Psoas muscle (tissue), 8 donors: ENCODE measurements around the gene ANKRD53. TPM values are rescaled to one million over a fixed set of nuclear protein-coding genes. Genes with fewer than 3 reads are reported as not detected.

Experiments used
- ATAC-seq, 4 donors: fragments of 200-7000 bp; cut with Tn5 transposase; one replicate each; pipeline ENCODE4 v1.9.1; 2020; ENCODE audit warnings: moderate library complexity in 3 of 4, mild to moderate bottlenecking in 2 of 4
- DNase-seq, 2 donors: peaks; one replicate each; pipeline ENCODE4 v3.0.0-alpha.2; 2020
- H3K27ac ChIP-seq: fragments of 200-600 bp; one replicate; pipeline ENCODE4 v1.8.0; 2022
- H3K27me3 ChIP-seq, 3 donors: fragments of 200-600 bp in 1 of 3; one replicate each; pipeline versions ENCODE4 v1.6.1 to v1.8.0; 2013 to 2022; ENCODE audit warnings: low read length in 2 of 3, mild to moderate bottlenecking in 2 of 3, moderate library complexity in 1 of 3; ENCODE audit not compliant: insufficient read depth in 3 of 3
- H3K36me3 ChIP-seq, 2 donors: fragments of 200-600 bp in 1 of 2; one replicate each; pipeline versions ENCODE4 v1.6.1 to v1.8.0; 2013 to 2022; ENCODE audit warnings: low read depth in 1 of 2, mild to moderate bottlenecking in 1 of 2, moderate library complexity in 1 of 2; ENCODE audit not compliant: insufficient read depth in 1 of 2
- H3K4me1 ChIP-seq: fragments of 200-600 bp; one replicate; pipeline ENCODE4 v1.8.0; 2022
- H3K4me3 ChIP-seq: fragments of 200-600 bp; one replicate; pipeline ENCODE4 v1.8.0; 2022; ENCODE audit warnings: mild to moderate bottlenecking
- H3K9me3 ChIP-seq: fragments of 200-600 bp; one replicate; pipeline ENCODE4 v1.8.0; 2022
- WGBS, 3 donors: extraction: QIAGEN DNeasy Blood & Tissue Kit; methylation state at CpG; one replicate each; pipeline versions ENCODE4 v1.1.6 to v1.1.7; 2013; 5-methylcytosine and 5-hydroxymethylcytosine counted together
- intact Hi-C, 2 donors: fragments of 100-400 bp; cut with DNase I; formaldehyde crosslinking; loops; one replicate each; pipeline versions ENCODE4 v1.11.0 to v1.14.2; 2022
- polyA plus RNA-seq, 3 donors: library from polyadenylated mRNA; stranded (reverse); fragments of 200-250 nt; gene quantifications; one replicate each; pipeline ENCODE4 v1.2.3, GENCODE V29; 2013
- total RNA-seq, 4 donors: library from RNA; stranded (reverse); fragmentation: NEBNext Ultra II Directional in 2 of 4; extraction: Animal tissue kit (Norgen Biotek cat#: 25700) in 2 of 4; gene quantifications; one replicate each; pipeline versions ENCODE4 v1.2.1 to v1.2.4, GENCODE V29; 2021 to 2023
- TF ChIP-seq, protein P1 (sequence below): fragments of 200-600 bp; IDR thresholded peaks from one replicate; pipeline ENCODE4 v1.8.0; 2022; ENCODE audit warnings: antibody characterized with exemption
- donor health status: healthy with polysubstance abuse.
- donor health status: DM: no; HTN: no; CAD: no; lungs with moderate emphysema.
- donor health status: Bipolar disorder and iron deficiency.
- donor health status: healthy.
- donor health status: DM: yes; HTN: yes; CAD: no.
- donor health status: DM: no; HTN: no; CAD: no.
- donor health status: DM: no; HTN: no; CAD: no.
- donor health status: DM: yes; HTN: yes; CAD: no.

Gene ANKRD53
- total and polyA plus RNA-seq, 7 donors: 0.15 to 0.77 (median 0.40) TPM

DNA sequence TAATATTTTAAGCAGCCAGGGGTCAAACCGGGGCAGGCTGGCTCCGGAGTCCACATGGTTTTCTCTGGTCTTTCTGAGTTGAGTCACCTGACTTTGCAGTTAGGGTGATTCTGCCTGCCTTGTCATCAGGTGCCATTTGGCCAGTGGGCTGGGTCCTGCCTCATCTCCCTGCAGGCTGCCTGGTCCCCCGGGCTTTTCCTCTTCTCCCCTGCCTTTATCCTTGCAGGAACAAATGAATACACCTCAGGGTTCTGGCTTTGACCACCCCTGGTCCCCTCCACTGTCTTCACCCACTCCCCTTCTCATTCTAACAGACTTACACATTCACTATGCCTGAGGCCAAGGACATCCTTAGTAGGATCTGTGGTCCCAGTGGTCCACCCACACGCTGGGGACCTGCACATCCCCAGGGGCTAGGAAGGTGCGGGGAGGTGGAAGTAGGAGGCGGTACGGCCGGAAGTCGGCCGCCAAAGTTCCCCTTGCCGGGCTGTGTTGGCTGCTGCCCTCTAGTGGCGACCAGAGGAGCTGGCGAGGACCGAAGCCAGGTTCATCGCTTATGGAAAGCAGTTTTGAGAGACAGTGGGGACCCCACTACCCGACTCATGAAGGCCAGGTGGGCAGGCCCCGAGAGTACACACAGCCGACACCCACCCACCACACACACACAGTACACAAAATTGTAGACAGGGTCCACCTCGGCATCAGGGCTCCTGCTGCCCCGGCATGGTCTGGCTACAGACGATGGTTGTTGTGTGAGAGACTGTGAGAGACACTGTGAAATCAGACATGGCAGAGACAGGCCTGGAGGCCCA is 22.6 kb downstream of the ANKRD53 start:
- intact Hi-C loops: no loop called here
- TF ChIP-seq, protein P1, sequence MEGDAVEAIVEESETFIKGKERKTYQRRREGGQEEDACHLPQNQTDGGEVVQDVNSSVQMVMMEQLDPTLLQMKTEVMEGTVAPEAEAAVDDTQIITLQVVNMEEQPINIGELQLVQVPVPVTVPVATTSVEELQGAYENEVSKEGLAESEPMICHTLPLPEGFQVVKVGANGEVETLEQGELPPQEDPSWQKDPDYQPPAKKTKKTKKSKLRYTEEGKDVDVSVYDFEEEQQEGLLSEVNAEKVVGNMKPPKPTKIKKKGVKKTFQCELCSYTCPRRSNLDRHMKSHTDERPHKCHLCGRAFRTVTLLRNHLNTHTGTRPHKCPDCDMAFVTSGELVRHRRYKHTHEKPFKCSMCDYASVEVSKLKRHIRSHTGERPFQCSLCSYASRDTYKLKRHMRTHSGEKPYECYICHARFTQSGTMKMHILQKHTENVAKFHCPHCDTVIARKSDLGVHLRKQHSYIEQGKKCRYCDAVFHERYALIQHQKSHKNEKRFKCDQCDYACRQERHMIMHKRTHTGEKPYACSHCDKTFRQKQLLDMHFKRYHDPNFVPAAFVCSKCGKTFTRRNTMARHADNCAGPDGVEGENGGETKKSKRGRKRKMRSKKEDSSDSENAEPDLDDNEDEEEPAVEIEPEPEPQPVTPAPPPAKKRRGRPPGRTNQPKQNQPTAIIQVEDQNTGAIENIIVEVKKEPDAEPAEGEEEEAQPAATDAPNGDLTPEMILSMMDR: peak; percentile 87
- ATAC-seq (peak; percentile 71 to 96 (median 86)), DNase-seq (peak; percentile 72 to 88)
- no peaks in the 10 kb centered on the region for H3K27me3 ChIP-seq
- 23 to 27% (median 24%) methylated on average over 21 of the region's 21 CpGs for WGBS, 3 donors
- H3K9me3 ChIP-seq: no peaks in the 10 kb centered on the region
- no peaks in the 10 kb centered on the region for H3K36me3 ChIP-seq
- H3K4me3 ChIP-seq: peak overlapping the region; percentile 55
- no peak overlapping the region for H3K27ac ChIP-seq
- peaks cover 8% of the 10 kb centered on the region for H3K4me1 ChIP-seq

DNA sequence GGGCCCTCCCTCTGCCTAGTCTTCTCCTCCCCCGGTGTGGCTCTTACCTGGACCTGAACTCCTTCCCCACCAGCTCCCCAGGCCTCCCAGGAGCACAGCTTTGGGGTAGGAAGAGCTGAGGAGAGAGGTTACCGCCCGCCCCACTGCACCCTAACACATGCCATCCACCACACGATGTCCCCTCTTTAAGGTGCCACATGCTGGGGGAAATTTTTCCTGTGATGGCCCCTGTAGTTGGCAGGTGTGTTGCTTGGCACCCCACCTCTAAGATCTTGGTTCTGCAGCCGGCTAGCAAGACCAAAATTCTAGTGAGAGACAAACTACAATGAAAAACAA is 23.1 kb downstream of the ANKRD53 start:
- ATAC-seq (no peak), DNase-seq (no peak)
- no peak overlapping the region for H3K27ac ChIP-seq
- no peaks in the 10 kb centered on the region for H3K27me3 ChIP-seq
- no peak overlapping the region for H3K4me3 ChIP-seq
- no peaks in the 10 kb centered on the region for H3K36me3 ChIP-seq
- no peaks in the 10 kb centered on the region for H3K9me3 ChIP-seq
- peaks cover 8% of the 10 kb centered on the region for H3K4me1 ChIP-seq
- intact Hi-C loops: no loop called here
- TF ChIP-seq, protein P1: no peak
- 71 to 80% (median 79%) methylated on average over 5 of the region's 5 CpGs for WGBS, 3 donors

DNA sequence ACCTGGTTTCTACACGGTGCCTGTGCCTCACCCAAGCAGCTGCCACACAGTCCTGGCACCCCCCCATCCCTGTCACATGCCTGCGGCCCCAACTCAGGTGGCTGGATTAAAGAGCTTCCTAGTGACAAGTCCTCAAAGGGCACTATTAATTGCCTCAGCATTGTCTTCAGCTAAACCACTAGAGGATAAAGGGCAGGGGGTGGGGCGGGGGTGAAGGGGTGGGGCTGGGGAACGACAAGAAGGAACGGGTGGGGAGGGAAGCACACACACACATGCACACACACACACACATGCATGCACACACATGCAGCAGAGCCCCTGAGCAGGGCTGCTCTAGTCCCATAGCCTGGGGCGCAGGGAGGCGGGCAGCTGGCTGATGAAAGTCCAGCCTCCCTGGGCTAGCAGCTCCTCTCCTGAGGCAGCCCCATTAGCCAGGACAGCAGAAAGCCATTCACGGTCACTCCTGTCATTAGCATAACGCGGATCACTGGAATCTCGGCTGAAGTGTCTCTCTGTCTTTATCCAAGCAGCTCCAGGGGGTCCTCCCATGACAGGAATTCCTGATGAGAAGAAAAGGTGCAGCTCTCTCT is 23.6 kb downstream of the ANKRD53 start:
- DNase-seq (no peak), ATAC-seq (no peak)
- Histone ChIP-seq H3K9me3 (no peaks in the 10 kb centered on the region), H3K4me1 (peaks cover 7% of the 10 kb centered on the region), H3K27me3 (no peaks in the 10 kb centered on the region), H3K4me3 (no peak overlapping the region), H3K36me3 (no peaks in the 10 kb centered on the region), H3K27ac (no peak overlapping the region)
- 35 to 43% (median 37%) methylated on average over 11 of the region's 11 CpGs for WGBS, 3 donors
- intact Hi-C loops: no loop called here
- TF ChIP-seq, protein P1: no peak

DNA sequence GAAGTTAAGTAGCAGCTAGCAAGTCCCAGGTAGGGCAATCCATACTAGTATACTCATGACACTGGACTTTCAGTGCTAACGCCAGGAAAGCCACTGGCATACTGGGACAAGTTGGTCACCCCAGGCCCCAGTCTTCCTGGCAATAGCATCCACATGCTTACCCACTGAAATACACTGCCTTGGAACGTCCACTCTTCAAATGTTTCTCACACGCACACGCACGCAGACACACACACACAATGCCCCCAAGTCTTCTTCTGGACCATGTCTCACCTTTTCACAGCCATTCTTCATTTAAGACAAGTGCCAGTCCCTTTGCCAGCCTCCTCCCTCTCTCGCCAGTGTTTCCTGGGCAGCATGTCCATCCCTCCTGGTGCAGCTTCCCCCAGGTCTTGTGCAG is 25.0 kb downstream of the ANKRD53 start:
- H3K9me3 ChIP-seq: no peaks in the 10 kb centered on the region
- H3K27ac ChIP-seq: no peak overlapping the region
- H3K4me1 ChIP-seq: peaks cover 5% of the 10 kb centered on the region
- DNase-seq: no peak
- TF ChIP-seq, protein P1: no peak
- no peak overlapping the region for H3K4me3 ChIP-seq
- intact Hi-C loops: no loop called here
- no peaks in the 10 kb centered on the region for H3K36me3 ChIP-seq
- WGBS, 3 donors: 74 to 82% (median 81%) methylated on average over 6 of the region's 6 CpGs
- H3K27me3 ChIP-seq: no peaks in the 10 kb centered on the region
- no peak for ATAC-seq
